Ishikawa (cell line): ENCODE results near the gene AMZ1.

ENCODE experiments used
- EGR1 ChIP-seq: IDR thresholded peaks from 2 replicates; pipeline ENCODE4 v1.6.1; 2012
- TEAD4 ChIP-seq: IDR thresholded peaks from 2 replicates; pipeline ENCODE4 v1.6.1; 2012
- TF ChIP-seq, protein P1 (sequence below): IDR thresholded peaks from 2 replicates; pipeline ENCODE4 v1.6.1; 2012; ENCODE audit warnings: low read depth, mild to moderate bottlenecking

DNA sequence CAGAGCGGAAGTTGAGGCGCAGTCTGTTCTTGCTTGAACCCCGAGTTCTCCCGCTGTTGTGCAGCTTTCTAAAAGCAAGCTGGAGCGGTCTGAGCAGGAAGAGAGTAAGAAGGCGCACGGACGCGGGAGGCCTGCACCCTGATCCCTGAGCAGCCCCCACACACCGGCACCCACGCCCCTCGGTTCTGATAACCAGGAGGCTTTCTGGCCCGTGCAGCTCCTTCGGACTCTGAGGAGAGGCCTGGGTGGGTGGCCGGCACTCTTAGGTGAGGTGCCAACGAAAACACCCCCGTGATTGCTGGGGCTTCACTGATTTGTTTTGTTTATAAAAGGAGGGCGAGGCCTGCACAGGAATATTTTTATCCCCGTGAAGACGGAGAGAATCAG, 28.9 kb downstream of the AMZ1 start:
- TF ChIP-seq EGR1: no peak
- no peak for TF ChIP-seq TEAD4
- TF ChIP-seq, protein P1, sequence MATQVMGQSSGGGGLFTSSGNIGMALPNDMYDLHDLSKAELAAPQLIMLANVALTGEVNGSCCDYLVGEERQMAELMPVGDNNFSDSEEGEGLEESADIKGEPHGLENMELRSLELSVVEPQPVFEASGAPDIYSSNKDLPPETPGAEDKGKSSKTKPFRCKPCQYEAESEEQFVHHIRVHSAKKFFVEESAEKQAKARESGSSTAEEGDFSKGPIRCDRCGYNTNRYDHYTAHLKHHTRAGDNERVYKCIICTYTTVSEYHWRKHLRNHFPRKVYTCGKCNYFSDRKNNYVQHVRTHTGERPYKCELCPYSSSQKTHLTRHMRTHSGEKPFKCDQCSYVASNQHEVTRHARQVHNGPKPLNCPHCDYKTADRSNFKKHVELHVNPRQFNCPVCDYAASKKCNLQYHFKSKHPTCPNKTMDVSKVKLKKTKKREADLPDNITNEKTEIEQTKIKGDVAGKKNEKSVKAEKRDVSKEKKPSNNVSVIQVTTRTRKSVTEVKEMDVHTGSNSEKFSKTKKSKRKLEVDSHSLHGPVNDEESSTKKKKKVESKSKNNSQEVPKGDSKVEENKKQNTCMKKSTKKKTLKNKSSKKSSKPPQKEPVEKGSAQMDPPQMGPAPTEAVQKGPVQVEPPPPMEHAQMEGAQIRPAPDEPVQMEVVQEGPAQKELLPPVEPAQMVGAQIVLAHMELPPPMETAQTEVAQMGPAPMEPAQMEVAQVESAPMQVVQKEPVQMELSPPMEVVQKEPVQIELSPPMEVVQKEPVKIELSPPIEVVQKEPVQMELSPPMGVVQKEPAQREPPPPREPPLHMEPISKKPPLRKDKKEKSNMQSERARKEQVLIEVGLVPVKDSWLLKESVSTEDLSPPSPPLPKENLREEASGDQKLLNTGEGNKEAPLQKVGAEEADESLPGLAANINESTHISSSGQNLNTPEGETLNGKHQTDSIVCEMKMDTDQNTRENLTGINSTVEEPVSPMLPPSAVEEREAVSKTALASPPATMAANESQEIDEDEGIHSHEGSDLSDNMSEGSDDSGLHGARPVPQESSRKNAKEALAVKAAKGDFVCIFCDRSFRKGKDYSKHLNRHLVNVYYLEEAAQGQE: no peak
